Measurements from ENCODE around the gene CREB5. TPM values are rescaled to one million over a fixed set of nuclear protein-coding genes. Genes with fewer than 3 reads are reported as not detected.
"Not testable (repeated sequence)": the region's sequence is repeated elsewhere in the genome, so short reads cannot be mapped to it uniquely, and the experiment has no call there.

Gene CREB5
- total and polyA plus RNA-seq, 10 donors = 0.88 to 56.8 (median 23.5) TPM

GRCh38 chr7:28815369-28815927, 403.1 kb downstream of the CREB5 start:
- peaks cover 0 to 78% (median 0%) of the 10 kb centered on the region in 6 donors for H3K36me3 ChIP-seq
- H3K4me3 ChIP-seq = no peak overlapping the region
- H3K27ac ChIP-seq = peak overlapping the region in 5 of 8 donors; percentile 2 to 59 (median 39)
- intact Hi-C loops (cut with DNase I; ENCODE audit: low total_unique reads) = no loop called here
- H3K4me1 ChIP-seq = peaks cover 0 to 11% (median 4%) of the 10 kb centered on the region in 6 donors
- H3K9me3 ChIP-seq = no peaks in the 10 kb centered on the region
- TF ChIP-seq CTCF (IDR thresholded peaks at IDR 0.05 in 8 of 11, conservative IDR thresholded peaks at IDR 0.05 in 3 of 11) = no peak
- no peak for TF ChIP-seq POLR2AphosphoS5 (IDR thresholded peaks at IDR 0.05)
- no peak for TF ChIP-seq POLR2A (IDR thresholded peaks at IDR 0.05)
- no peaks in the 10 kb centered on the region for H3K27me3 ChIP-seq (replicated peaks in 1 of 7)
- no peak for DNase-seq
- WGBS, 5 donors = 65 to 92% (median 74%) methylated on average over 1 of the region's 1 CpG

- intact Hi-C loops (cut with DNase I; ENCODE audit: low total_unique reads) = no loop called here
- no peak for TF ChIP-seq CTCF (IDR thresholded peaks at IDR 0.05 in 8 of 11, conservative IDR thresholded peaks at IDR 0.05 in 3 of 11)
- TF ChIP-seq POLR2AphosphoS5 (IDR thresholded peaks at IDR 0.05) = no peak
- no peak for TF ChIP-seq POLR2A (IDR thresholded peaks at IDR 0.05)
- Histone ChIP-seq H3K9me3 (no peaks in the 10 kb centered on the region), H3K36me3 (peaks cover 0 to 77% (median 0%) of the 10 kb centered on the region in 6 donors), H3K27ac (peak overlapping the region in 4 of 8 donors; percentile 39 to 59 (median 48)), H3K4me1 (peaks cover 0 to 11% (median 4%) of the 10 kb centered on the region in 6 donors), H3K27me3 (replicated peaks in 1 of 7) (no peaks in the 10 kb centered on the region), H3K4me3 (no peak overlapping the region)
- WGBS, 5 donors = 37 to 55% (median 52%) methylated on average over 2 of the region's 2 CpGs
- no peak for DNase-seq
Observed at GRCh38 chr7:28815928-28816373, 403.6 kb downstream of the CREB5 start.

- intact Hi-C loops (cut with DNase I; ENCODE audit: low total_unique reads) = no loop called here
- TF ChIP-seq POLR2AphosphoS5 (IDR thresholded peaks at IDR 0.05) (no peak), POLR2A (IDR thresholded peaks at IDR 0.05) (no peak), CTCF (IDR thresholded peaks at IDR 0.05 in 8 of 11, conservative IDR thresholded peaks at IDR 0.05 in 3 of 11) (no peak)
- peaks cover 0 to 70% (median 0%) of the 10 kb centered on the region in 6 donors for H3K36me3 ChIP-seq
- 71 to 86% (median 84%) methylated on average over 5 of the region's 5 CpGs for WGBS, 5 donors
- DNase-seq = no peak
- H3K4me3 ChIP-seq = no peak overlapping the region
- H3K9me3 ChIP-seq = no peaks in the 10 kb centered on the region
- peaks cover 0 to 11% (median 4%) of the 10 kb centered on the region in 6 donors for H3K4me1 ChIP-seq
- H3K27me3 ChIP-seq (replicated peaks in 1 of 7) = no peaks in the 10 kb centered on the region
- H3K27ac ChIP-seq = no peak overlapping the region
Observed at GRCh38 chr7:28818996-28819395, 406.7 kb downstream of the CREB5 start.

GRCh38 chr7:28823582-28823981, 411.3 kb downstream of the CREB5 start:
- intact Hi-C loops (cut with DNase I; ENCODE audit: low total_unique reads) = no loop called here
- TF ChIP-seq POLR2AphosphoS5 (IDR thresholded peaks at IDR 0.05) (no peak), POLR2A (IDR thresholded peaks at IDR 0.05) (no peak)
- DNase-seq = no peak
- H3K27ac ChIP-seq = no peak overlapping the region
- H3K27me3 ChIP-seq (replicated peaks in 1 of 7) = no peaks in the 10 kb centered on the region
- no peak overlapping the region for H3K4me3 ChIP-seq
- WGBS, 5 donors = 85 to 92% (median 89%) methylated on average over 3 of the region's 3 CpGs
- H3K36me3 ChIP-seq = peaks cover 0 to 45% (median 0%) of the 10 kb centered on the region in 6 donors
- no peaks in the 10 kb centered on the region for H3K4me1 ChIP-seq
- H3K9me3 ChIP-seq = no peaks in the 10 kb centered on the region

GRCh38 chr7:28825817-28826448, 413.6 kb downstream of the CREB5 start:
- H3K36me3 ChIP-seq = peaks cover 0 to 22% (median 0%) of the 10 kb centered on the region in 6 donors
- H3K27ac ChIP-seq; H3K27me3 ChIP-seq (replicated peaks in 1 of 7); DNase-seq; H3K9me3 ChIP-seq; H3K4me1 ChIP-seq; intact Hi-C loops (cut with DNase I; ENCODE audit: low total_unique reads); H3K4me3 ChIP-seq: not testable (repeated sequence)
- 86 to 92% (median 88%) methylated on average over 8 of the region's 8 CpGs for WGBS, 5 donors

All from spleen (tissue), 11 donors.